Choroid plexus epithelial cell (primary cell): ENCODE measurements around the gene PRKN.

ENCODE experiments used
- DNase-seq: peaks from one replicate; pipeline ENCODE4 v3.0.0-alpha.2; 2010; ENCODE audit warnings: low read depth
- H3K4me3 ChIP-seq: 2 replicates; pipeline ENCODE4 v1.5.1; 2011; ENCODE audit warnings: low read depth, mild to moderate bottlenecking, control low read depth, low read length, moderate library complexity
- CTCF ChIP-seq: conservative IDR thresholded peaks from 2 replicates; pipeline ENCODE4 v1.5.1; 2011; ENCODE audit warnings: low read depth, mild to moderate bottlenecking, control low read depth, inconsistent platforms, low read length, moderate library complexity

The PRKN gene

DNA sequence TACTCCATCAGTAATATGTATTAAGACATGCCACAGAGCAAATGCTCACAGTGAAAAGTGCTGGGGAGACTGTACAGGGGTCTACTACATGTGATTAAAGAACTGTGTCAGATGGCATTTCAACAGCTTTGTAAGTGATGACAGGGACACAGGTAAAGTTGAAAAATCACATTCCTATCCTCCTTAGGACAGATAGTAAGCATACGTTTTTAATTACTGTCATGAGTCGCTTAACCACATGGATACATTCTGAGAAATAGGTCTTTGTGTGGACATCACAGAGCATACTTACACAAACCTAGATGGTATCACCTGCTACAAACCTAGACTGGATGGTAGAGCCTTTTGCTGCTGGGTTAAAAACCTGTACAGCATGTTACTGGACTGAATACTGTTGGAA lies 807.9 kb downstream of the PRKN start:
- TF ChIP-seq CTCF: no peak
- H3K4me3 ChIP-seq: no peak overlapping the region
- no peak for DNase-seq

DNA sequence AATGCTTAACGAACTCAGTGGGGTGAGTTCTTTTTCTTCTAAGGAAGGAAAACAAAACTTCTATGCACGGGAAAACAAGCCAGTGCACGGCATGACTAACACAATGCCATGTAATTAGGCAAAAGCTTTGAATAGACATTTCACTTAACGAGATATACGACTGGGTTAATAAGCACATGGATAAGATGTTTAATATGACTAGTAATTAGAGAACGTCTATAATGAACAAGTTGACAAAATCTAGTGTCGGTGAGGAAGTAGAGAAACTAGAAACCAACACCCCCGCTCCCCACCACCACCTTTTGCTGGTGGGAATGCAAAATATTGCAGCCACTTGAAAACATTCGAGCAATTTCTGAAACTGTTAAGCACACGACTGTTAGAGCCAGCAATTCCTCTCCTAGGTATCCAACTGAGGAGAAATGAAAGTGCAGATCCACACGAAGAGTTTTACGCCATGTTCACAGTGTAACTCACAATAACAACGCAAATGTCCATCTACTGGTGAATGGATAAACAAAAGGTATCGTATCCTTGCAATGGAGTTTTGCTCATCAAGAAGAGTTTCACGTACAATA lies 808.8 kb downstream of the PRKN start:
- H3K4me3 ChIP-seq: no peak overlapping the region
- no peak for TF ChIP-seq CTCF
- no peak for DNase-seq

DNA sequence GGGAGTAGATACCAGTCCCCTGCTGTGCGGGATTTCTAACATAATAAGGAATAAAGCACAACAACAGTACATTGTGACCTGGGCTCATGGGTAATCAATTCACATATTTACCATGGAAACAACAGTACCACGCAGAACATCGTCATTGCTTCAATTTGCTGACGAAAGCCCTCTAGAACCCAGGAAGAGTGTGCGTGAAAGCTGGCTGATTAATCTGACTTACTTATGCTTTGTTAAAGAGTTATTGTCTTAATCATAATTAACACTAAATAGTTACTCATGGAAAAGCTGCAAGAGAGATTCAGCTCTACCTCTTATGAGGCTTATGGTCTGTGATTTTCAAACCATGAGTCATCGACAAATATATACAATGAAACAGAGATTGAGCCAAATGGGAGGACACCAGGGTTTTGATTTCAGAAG lies 809.4 kb downstream of the PRKN start:
- H3K4me3 ChIP-seq: no peak overlapping the region
- peak; percentile 57 for DNase-seq
- TF ChIP-seq CTCF: no peak

DNA sequence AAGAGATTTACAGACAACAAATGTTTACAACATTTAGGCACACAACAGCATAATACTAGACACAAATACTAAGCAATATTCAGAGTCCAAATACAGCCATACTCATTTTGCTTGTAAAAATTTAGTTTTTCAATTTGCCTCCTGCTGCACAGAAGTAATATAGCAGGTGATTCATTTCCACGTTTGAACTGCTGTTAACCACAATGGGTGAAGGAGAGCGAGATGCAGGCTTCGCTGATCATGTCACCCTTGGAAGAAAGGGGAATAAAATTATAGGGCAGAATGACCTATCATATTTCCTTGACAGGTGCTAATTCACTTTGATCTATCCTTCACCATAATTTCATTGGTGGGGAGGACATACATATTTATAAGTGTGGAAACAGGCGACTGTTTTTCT lies 809.9 kb downstream of the PRKN start:
- peak; percentile 27 for TF ChIP-seq CTCF
- peak; percentile 45 for DNase-seq

DNA sequence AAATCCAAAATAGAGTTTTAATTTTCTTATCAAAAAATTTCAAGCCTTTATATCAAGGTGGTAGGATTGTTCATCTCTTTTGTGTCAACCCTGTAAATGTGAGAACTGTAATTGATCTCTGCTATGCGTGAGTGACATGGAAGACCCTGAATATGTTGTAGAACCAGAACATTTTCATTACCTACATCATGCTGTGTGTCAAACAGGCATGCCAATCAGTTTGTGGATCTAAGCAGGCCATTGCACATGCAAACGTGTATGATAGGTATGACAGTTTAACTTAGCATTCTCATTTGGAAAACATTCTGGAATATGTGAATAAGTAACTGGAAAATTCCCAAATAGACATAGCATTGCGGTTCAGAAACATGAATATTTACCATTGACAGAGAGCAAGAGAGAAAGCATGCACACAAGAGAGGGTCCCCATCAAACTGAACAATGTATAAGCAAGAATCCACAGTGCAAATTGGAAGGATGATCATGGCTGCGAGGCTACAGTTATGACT lies 812.1 kb downstream of the PRKN start:
- H3K4me3 ChIP-seq: no peak overlapping the region
- DNase-seq: no peak
- no peak for TF ChIP-seq CTCF

More for the DNA sequence above, 809.9 kb downstream of the PRKN start:
- no peak overlapping the region for H3K4me3 ChIP-seq

- no peak for TF ChIP-seq CTCF
- no peak overlapping the region for H3K4me3 ChIP-seq
- DNase-seq: no peak
Measured at GRCh38 chr6:161908872-161909271, 818.7 kb downstream of the PRKN start.

DNA sequence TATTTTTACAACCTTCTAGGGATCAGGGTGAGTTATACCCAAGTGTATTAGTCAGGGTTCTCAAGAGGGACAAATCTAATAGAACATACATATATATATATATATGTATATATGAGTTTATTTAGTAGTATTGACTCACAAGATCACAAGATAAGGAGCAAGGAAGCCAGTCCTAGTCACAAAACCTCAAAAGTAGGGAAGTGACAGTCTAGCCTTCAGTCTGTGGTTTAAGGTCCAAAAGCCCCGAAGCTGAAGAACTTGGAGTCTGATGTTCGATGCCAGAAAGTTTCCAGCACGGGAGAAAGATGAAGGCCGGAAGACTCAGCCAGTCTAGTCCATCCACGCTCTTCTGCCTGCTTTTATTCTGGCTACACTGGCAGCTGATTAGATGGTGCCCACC lies 821.0 kb downstream of the PRKN start:
- TF ChIP-seq CTCF: no peak
- no peak for DNase-seq
- no peak overlapping the region for H3K4me3 ChIP-seq
